H4 (cell line): ENCODE results near the gene CEP112. TPM values are rescaled to one million over a fixed set of nuclear protein-coding genes. Genes with fewer than 3 reads are reported as not detected.
"Not testable (repeated sequence)": the region's sequence is repeated elsewhere in the genome, so short reads cannot be mapped to it uniquely, and the experiment has no call there.

Source experiments
- DNase-seq: peaks from one replicate; pipeline ENCODE4 v3.0.0-alpha.2; 2015; ENCODE audit warnings: low spot score
- total RNA-seq: library from RNA; depleted of rRNA; stranded (reverse); fragments of >200 nt; shearing (Covaris generic); gene quantifications from 2 replicates; pipeline ENCODE4 v1.2.3, GENCODE V29; 2014

CEP112 gene
- total RNA-seq, 1 experiment from 2014 or later: 3.0 TPM

- peak; percentile 93 for DNase-seq
These were observed 408.0 kb downstream of the CEP112 start for GRCh38 chr17:65783845-65784334.

- DNase-seq: not testable (repeated sequence)
These were observed 409.7 kb downstream of the CEP112 start for GRCh38 chr17:65782104-65782706.

- no peak for DNase-seq
These were observed 411.8 kb downstream of the CEP112 start for GRCh38 chr17:65780111-65780510.

- DNase-seq: no peak
These were observed 415.0 kb downstream of the CEP112 start for GRCh38 chr17:65776890-65777289.

GRCh38 chr17:65774787-65775186, 417.1 kb downstream of the CEP112 start:
- no peak for DNase-seq

- no peak for DNase-seq
These were observed 418.9 kb downstream of the CEP112 start for GRCh38 chr17:65772989-65773388.

GRCh38 chr17:65771704-65772103, 420.2 kb downstream of the CEP112 start:
- no peak for DNase-seq

GRCh38 chr17:65763786-65764185, 428.1 kb downstream of the CEP112 start:
- DNase-seq: no peak

GRCh38 chr17:65762973-65763372, 429.0 kb downstream of the CEP112 start:
- DNase-seq: no peak

- peak; percentile 34 for DNase-seq
These were observed 432.4 kb downstream of the CEP112 start for GRCh38 chr17:65759532-65759931.

GRCh38 chr17:65756760-65757159, 435.2 kb downstream of the CEP112 start:
- DNase-seq: no peak

GRCh38 chr17:65755799-65756198, 436.1 kb downstream of the CEP112 start:
- no peak for DNase-seq

- no peak for DNase-seq
These were observed 437.3 kb downstream of the CEP112 start for GRCh38 chr17:65754630-65755029.

GRCh38 chr17:65754081-65754480, 437.9 kb downstream of the CEP112 start:
- no peak for DNase-seq

- no peak for DNase-seq
These were observed 438.6 kb downstream of the CEP112 start for GRCh38 chr17:65753348-65753747.

- DNase-seq: no peak
These were observed 440.7 kb downstream of the CEP112 start for GRCh38 chr17:65751263-65751662.

GRCh38 chr17:65750631-65751115, 441.3 kb downstream of the CEP112 start:
- peak; percentile 90 for DNase-seq

GRCh38 chr17:65750166-65750565, 441.8 kb downstream of the CEP112 start:
- DNase-seq: no peak

GRCh38 chr17:65749479-65749878, 442.5 kb downstream of the CEP112 start:
- DNase-seq: peak; percentile 56

GRCh38 chr17:65745241-65745640, 446.7 kb downstream of the CEP112 start:
- no peak for DNase-seq

- no peak for DNase-seq
These were observed 448.7 kb downstream of the CEP112 start for GRCh38 chr17:65743308-65743655.

GRCh38 chr17:65742403-65743307, 449.3 kb downstream of the CEP112 start:
- no peak for DNase-seq

GRCh38 chr17:65741710-65742109, 450.2 kb downstream of the CEP112 start:
- no peak for DNase-seq
